GM19328 (cell line): Measurements from ENCODE around the gene MTLN.
"Not testable (repeated sequence)": the region's sequence is repeated elsewhere in the genome, so short reads cannot be mapped to it uniquely, and the experiment has no call there.

ENCODE experiments used
- ATAC-seq: cut with Tn5 transposase; IDR thresholded peaks from one replicate; pipeline ENCODE4 v1.9.1; 2021; ENCODE audit warnings: mild to moderate bottlenecking, moderate library complexity; ENCODE audit not compliant: unreplicated experiment

MTLN gene

GRCh38 chr2:110211938-110212858 lies at the start of gene MTLN:
MTLN (minus strand) TSS chr2:110212547; CDS start chr2:110212525, 22 bp downstream.
- peak; percentile 90 for ATAC-seq

DNA sequence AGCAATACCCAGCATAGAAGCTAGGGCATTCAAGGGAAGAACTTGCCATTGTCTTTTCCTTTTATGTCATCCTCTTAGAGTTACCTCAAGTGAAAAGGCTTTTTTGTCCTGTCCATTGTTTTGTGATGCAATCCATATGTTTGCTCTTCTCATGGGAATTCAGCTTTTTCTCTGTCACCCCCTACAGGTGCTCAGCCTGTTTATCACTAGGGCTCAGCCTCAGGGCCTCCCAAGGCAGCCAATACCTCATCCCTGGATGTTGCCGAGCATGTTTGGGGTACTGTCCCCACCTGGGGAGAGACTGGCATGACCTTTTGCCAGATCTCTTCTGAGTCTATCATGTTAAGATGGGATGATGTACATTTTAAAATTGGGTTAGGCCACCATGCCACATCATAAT lies 49.6 kb upstream of the MTLN start:
- ATAC-seq = not testable (repeated sequence)

- ATAC-seq = not testable (repeated sequence)
Measured at GRCh38 chr2:110248081-110248795, 35.9 kb upstream of the MTLN start.

DNA sequence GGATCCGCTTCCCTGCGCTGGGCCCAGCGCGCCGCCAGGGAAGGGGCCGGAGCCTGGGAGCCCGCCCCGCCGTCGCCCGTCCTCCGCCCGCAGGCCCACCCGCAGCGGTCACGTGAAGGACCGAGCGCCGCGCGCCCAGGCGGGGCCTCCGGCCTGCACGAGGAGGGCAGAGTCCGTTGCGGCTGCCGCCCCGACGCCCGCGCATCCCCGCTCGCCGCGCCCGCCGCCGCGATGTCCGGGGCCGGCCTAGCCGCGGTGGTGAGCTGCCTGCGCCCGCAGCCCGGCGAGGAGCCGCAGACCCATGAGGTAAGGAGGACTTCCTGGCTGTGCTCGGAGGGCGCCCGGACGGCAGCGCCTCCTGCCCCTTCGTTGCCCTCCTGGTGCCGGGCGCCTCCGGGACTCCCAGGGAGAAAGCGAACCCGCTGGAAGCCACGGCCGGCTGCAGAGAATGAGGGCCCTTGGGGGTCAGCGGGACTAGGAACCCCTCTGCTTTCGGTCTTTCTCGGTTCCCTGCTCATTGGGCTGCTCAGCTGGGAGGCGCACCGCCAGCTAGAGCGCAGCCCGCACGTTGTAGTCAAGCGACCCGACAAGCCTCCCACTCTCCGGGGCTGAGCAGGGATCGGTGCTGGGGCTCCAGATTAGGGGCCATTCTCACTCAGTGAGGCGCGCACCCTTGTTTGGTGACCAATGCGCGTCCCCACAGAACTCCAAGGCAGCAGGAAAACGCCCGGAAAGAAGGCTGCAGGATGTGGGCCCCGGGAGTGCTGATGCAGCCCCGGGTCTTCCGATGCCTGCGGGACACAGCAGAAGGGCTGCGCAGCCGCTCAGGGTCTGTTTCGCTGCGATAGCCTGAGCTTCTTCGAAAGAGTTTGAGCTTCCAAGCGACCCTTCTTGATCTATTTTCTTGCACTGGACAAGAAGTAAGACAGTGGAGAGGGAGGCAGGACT lies 33.4 kb upstream of the MTLN start:
- not testable (repeated sequence) for ATAC-seq

GRCh38 chr2:110243283-110243682 lies 30.9 kb upstream of the MTLN start:
- ATAC-seq = not testable (repeated sequence)

- ATAC-seq = not testable (repeated sequence)
Measured at GRCh38 chr2:110234514-110234913, 22.2 kb upstream of the MTLN start.

GRCh38 chr2:110229886-110230285 lies 17.5 kb upstream of the MTLN start:
- ATAC-seq = not testable (repeated sequence)

- not testable (repeated sequence) for ATAC-seq
Measured at GRCh38 chr2:110222626-110223025, 10.3 kb upstream of the MTLN start.

DNA sequence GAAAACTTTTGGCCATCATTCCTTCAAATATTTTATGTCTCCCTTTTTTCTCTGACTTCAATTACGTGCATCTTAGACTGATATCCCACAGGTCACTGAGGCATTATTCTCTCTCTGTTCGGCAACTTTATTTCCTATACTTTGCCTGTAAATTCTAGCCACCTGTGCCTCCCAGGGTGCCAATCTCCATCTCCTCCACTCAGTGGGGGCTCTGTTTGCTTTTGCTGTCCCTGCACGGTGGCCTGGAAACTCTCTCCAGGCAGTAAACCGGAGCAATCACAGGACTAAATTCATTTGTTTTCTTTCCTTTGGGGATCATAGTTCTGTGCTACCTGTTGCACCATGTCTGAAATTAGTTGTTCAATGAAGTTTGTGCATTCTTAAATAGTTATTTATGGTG lies 9.6 kb upstream of the MTLN start:
- no peak for ATAC-seq

DNA sequence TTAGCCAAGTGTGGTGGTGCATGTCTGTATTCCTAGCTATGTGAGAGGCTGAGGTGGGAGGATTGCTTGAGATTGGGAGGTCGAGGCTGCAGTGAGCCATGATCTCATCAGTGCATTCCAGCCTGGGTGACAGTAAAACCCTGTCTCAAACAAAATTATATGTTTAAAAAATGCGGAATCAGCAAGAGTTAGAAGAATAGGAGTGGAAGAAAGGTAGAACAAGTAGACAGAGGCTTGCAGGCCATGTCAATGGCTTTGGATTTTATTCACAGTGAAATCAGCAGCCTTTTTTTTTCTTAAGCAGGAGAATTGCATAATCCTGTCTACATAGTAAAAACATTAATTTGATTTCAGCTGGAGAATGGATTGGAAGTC lies 7.8 kb upstream of the MTLN start:
- ATAC-seq = no peak

GRCh38 chr2:110219496-110220189 lies 7.3 kb upstream of the MTLN start:
- ATAC-seq = no peak

- not testable (repeated sequence) for ATAC-seq
Measured at GRCh38 chr2:110218889-110219288, 6.5 kb upstream of the MTLN start.

GRCh38 chr2:110216803-110217202 lies 4.5 kb upstream of the MTLN start:
- no peak for ATAC-seq

- no peak for ATAC-seq
Measured at GRCh38 chr2:110216199-110216598, 3.9 kb upstream of the MTLN start.

DNA sequence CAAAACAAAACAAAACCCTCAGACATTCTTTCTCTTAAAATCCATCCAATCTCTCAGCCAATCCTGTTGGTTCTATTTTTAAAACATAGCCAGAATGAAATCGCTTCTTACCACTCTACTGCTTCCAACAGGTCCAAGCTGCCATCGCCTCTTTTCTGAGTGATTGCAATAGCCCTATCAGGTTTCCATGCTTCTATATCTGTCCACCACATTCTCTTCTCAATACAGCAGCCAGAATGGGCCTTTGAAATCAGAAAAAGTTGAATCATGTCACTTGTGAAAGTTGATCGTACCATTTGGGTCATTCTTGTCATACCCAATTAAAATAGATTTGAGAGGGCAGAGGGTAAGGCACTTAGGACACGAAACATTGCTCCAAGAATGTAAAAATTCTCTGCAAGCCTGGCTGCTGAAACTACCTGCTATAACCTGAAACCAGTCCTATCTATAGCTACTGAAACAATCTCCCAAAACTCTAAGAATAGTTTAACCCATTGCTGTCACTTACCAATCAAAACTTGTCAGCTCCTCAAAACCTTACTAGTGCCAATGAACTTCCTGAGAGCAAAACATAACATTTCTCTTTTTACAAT lies 3.3 kb upstream of the MTLN start:
- ATAC-seq = no peak

- ATAC-seq = no peak
Measured at GRCh38 chr2:110215091-110215490, 2.7 kb upstream of the MTLN start.

DNA sequence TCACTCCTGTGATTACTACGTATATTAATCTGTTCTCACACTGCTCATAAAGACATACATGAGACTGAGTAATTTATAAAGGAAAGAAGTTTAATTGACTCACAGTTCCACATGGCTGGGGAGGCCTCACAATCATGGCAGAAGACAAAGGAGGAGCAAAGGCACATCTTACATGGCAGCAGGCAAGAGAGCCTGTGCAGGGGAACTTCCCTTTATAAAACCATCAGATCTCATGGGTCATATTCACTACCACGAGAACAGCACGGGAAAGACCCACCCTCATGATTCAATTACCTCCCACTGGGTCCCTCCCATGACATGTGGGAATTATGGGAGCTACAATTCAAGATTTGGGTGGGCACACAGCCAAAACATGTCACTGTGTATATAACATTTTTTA lies 1.2 kb upstream of the MTLN start:
- not testable (repeated sequence) for ATAC-seq

- no peak for ATAC-seq
Measured at GRCh38 chr2:110205660-110206455, 6.5 kb downstream of the MTLN start.
